SK-N-DZ (cell line): ENCODE results near the gene RNASEH1.

ENCODE experiments used
- DNase-seq: peaks from one replicate; pipeline ENCODE4 v3.0.0-alpha.2; 2015; ENCODE audit warnings: low spot score

Gene RNASEH1

DNA sequence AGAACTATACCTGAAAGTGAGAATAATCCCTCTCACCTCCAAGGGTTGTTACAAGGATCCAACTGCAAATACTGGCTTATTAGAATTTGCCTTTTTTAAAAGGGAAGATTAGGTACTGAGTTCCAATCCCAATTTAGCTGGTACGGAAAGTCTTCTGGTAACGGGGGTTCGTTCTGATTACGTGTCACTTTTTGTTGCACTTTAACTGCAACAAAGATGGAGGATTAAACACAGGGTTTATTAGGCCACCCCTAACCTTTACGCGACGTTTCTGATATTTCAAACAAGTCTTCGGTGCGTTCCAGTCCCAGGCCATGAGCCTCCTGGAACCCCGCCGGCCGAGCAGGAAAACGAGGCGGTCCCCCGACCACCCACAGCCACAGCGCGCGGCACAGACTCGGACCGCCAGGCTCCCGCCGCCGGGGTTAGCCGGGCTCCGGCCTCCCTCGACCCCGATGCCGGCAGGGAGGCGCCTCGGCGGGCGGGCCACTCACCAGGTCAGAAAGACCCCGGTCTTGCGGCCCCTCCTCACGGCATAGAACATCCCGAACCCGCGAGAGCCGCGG is 411 bp downstream of the RNASEH1 start:
- no peak for DNase-seq

- DNase-seq, result no peak
Observed at GRCh38 chr2:3553946-3554345, 4.2 kb downstream of the RNASEH1 start.

- no peak for DNase-seq
Observed at GRCh38 chr2:3547915-3548314, 10.2 kb downstream of the RNASEH1 start.

DNA sequence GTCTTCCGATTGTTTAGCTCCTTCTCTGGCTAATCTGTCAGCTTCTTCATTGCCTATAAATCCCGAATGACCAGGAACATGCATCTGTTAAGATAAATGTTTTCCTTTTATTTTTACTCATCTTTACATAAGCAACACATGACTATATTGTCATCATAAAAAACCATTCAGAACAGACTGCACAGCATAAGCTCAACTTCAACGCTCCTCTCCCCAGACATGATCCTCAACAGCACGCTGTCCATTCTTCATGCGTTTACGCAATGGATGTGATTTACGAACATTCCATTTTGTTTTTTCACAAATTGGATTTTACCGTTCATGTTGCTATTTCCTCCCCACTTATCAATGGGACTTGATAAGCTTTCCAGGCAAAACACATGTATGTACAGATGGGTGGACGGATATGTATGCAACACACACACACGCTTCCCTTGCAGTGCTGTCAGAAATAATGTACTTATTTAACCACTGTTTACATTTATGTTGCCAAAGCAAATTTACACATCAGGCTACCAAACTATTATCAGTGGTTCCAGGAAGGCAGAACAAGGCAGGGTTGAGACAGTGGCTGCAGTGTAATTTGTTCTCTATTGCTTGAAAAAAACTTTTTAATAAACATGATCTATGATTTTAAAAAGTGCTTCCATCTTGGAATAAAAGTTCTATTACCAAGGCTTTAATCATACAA is 12.2 kb downstream of the RNASEH1 start:
- no peak for DNase-seq

- no peak for DNase-seq
Observed at GRCh38 chr2:3543023-3543683, 15.0 kb downstream of the RNASEH1 start.

DNA sequence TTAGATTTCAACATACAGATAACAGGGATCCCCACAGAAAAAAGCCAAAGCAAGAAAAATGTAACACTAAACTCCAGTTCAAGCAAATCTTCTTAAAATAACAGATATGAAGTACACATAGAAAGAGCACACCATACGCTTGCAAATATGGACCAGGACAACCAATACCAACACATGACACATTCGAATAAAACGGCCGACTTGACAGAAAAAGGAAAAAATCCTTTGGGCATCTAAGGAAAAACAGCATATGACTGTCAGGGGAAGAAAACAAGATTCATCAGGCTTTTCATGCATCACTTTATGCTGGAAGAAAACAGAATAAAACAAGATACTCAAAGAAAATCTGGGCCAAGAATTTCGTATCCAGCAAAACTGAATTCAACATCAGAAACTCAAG is 16.0 kb downstream of the RNASEH1 start:
- DNase-seq, result no peak

- no peak for DNase-seq
Observed at GRCh38 chr2:3539836-3540235, 18.3 kb downstream of the RNASEH1 start.

DNA sequence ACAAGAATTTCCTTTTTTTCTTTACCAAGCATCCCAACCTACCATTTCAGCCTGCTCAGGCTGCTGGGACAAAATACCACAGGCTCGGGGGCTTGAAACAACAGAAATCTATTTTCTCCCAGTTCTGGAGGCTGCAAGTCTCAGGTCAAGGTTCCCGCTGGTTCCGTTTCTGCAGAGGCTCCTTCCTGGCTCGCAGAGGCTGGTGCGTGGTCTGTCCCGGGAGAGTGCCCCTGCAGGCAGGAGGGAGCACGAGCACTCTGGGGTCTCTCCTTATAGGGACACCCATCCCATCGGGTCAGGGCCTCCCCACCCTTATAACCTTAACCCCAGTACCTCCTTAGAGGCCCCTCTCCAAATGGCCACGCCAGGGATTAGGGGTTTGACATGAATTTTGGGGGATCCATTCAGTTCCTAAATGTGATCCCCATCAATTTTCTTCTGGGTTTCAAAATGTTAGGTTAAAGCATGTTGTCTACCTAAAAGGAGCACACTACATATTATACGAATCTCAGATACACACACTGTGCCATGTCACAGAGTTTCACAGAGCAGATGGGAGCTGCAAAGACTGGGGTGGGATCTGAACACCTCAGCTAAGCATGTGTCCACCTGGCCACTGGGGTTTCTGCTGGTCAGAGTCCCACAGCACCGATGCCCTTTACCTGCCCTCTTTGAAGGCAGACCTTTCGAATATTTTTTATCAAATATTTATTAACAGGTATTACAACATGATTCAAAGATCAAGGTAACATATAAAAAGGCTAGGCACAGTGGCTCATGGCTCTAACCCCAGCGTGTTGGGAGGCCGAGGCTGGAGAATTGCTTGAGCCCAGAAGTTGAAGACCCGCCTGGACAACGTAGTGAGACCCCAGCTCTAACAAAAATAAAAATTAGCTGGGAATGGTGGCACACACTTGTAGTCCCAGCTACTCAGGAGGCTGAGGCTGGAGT is 21.2 kb downstream of the RNASEH1 start:
- DNase-seq, result peak; percentile 66

DNA sequence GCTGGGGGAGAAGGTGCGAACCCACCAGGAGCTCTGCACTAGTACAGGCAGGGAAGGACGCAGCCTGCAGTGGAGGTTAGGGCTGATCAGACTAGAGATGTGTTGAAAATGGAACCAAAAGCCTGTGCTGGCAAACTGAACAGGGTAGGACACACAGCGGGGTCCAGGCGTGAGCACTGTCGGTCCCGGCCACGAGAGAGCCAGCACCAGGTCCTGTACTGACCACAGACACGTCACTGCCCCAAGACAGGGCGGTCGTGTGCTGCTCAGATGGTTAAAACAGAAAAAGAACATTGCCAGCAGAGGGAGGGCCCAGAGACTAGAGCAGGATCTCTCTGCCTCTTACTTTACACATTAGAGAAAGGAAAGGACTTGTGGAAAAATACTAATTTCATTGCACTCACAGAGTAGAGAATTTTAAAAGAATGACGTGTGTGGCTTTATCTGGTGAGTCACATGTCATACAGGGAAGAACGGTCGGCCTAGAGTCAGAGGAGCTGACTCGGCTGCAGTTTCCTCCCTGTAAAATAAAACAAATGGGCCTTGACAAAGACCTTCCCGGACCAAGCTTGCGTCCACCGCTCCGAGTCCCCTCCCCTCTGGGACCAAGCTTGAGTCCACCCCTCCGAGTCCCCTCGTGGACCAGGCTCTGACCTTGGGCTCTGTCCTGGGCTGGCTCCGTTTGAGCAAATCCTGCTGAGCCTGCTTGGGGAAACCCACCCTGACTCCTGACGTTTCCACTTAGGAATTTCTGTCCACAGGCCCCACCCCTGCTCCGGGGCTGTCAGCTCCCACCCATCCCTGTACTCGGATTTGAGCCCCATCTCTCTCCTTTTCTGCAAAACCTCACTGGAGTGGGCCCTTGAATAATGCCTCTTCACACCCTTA is 22.1 kb downstream of the RNASEH1 start:
- DNase-seq, result no peak

DNA sequence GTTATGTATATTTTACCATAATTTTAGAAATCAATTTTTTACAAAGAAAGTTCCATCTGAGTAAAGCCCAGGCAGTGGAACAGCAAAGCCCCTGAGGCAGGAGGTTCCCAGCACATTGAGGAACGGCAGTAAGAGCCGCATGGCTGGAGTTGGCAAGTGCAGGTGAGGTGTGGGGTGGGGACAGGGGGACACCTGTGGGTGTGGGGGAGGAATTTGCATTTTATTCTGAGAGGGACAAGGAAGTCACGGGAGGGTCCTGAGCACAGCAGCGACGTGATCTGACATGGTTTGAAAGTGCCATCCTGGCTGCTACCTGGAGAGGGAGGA is 22.7 kb downstream of the RNASEH1 start:
- no peak for DNase-seq

DNA sequence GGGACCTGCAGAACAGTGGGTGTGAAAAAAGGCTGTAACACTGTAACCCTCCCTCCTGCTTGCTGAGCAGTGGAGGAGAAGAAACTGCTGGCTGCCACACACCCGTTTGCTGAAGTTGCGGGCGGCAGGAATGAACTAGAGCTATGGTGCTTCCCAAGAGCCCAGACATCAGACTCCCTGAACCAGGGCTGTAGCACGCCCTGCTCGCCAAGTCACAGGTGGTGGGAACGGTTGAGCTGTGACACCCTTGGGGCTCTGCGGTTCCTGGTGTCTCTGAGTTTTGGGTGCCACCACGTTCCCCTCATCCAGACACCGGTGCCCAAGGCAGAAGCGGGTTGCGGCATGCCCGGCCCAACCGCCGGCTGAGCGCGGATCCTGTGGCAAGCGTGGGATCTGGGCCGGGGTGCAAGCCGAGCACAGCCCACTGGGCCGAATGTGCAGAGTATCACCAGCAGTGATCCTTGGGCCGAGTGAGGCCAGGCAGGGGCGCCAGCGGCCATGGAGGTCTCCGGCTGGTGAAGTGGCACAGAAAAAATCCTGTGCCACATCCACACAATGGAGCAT is 23.8 kb downstream of the RNASEH1 start:
- no peak for DNase-seq

GRCh38 chr2:3533836-3534235 is 24.3 kb downstream of the RNASEH1 start:
- no peak for DNase-seq

DNA sequence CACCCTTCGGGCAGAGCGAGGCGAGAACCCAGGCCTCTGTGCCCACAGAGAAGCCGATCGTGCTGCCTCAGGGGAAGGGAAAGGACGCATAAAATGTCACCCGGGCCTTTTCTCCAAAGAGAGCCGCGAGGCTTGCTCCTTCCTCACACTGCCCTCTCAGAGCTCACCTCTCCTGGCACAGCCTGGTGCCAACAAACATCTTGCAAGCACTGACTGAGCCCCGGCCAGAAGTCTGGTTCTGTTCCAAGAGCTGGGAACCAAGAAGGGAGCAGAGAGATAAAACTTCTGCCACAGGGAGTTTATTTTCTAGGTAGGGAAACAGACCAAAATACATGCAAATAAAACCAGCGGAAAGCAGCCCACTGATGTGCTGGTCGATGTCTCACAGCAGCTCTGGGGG is 25.2 kb downstream of the RNASEH1 start:
- DNase-seq, result no peak

- no peak for DNase-seq
Observed at GRCh38 chr2:3529316-3530025, 28.7 kb downstream of the RNASEH1 start.

DNA sequence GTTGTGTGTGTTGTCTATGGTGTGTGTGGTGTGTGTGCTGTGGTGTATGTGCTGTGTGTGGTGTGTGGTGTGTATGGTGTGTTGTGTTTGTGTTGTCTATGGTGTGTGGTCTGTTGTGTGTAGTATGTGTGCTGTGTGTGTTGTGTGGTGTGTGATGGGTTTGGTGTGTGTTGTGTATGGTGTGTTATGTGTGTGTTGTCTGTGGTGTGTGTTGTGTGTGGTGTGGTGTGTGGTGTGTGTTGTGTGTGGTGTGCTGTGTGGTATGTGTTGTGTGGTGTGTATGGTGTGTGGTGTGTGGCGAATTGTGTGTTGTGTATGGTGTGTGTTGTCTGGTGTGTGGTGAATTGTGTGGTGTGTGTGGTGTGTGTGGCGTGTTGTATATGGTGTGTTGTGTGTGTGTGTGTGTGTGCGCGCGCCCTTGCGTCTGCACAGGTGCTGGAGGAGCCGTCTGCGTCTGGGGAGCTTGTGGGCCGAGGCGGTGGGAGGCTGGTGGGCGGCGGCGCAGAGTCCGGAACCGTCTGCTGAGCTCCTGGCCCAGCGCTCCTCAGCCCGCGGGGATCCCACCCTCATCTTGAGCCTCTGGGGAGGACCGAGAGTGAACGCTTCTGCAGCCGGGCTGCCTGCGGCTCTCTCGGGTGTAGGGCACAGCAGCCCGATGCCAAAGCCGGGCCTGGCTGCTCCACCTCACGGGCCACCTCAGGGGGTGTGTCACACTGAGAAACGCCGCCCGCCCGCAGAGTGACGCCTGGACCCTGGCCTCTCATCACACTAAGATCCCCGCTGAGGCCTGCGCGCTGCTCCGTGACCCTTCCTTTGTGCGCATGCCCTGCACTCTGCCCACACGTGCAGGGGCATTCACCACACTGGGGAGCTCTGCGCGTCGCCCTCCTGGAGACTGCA is 30.0 kb downstream of the RNASEH1 start:
- DNase-seq, result no peak

DNA sequence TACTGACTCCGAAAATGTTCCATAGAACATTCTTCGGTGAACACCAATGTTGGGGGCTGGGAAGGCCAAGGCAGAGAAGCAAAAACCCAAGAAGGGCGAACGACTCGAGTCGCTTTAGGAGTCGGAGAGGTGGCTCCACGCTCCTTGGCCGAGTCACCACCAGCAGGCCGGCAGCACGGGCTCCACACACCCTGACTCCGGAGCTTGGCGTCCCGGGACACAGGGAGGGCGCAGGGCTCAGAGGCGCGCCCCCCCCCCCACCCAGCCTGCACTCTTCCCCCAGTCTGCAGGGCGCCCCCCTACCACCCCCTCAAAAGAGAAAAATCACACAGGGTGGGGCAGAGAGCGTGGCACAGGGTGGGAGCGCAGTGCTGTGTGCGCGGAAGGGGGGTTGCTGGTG is 31.3 kb downstream of the RNASEH1 start:
- no peak for DNase-seq

DNA sequence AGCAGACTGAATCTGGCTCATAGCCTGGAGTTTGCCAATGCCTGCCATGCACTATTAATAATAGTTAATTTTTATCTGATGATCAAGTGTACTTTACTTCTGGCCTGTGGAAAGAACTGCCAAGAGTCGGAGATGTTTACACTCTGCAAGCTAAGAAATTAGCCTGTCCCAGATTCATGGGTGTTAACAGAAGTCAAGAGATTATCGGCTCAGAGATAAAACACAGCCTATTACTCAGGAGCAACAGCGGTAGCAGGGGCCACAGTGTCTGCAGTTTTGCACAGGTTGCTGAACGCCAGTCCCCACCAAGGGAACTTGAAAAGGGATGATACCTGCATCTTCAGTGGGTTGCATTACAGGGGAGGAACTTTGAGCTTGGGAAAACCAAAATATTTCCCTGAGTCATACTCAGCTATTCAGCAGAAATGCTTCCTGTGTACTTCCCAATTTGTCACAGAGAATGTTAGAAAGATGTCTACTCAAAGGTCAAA is 34.5 kb downstream of the RNASEH1 start:
- no peak for DNase-seq

DNA sequence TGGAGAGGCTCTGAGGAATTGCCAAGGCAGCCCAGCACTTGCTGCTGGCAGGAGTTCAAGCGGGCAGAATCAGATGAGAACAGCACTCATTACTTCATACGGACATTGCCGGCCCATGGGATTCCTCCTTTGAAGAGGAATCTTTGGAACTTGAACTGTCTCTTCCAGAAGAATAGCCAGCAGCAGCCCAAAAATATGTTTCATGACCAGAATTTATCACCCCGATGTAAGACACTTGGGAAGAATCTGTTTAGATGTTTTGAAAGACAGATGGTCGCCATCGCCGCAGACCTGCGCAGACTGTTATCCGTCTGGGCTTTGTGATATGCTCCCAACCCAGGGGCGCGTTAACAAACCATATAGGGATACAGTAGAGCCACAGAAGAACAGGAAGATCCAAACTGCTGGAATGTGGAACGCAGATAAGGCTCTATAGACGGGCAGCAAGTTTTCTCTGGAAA is 35.1 kb downstream of the RNASEH1 start:
- DNase-seq, result no peak

DNA sequence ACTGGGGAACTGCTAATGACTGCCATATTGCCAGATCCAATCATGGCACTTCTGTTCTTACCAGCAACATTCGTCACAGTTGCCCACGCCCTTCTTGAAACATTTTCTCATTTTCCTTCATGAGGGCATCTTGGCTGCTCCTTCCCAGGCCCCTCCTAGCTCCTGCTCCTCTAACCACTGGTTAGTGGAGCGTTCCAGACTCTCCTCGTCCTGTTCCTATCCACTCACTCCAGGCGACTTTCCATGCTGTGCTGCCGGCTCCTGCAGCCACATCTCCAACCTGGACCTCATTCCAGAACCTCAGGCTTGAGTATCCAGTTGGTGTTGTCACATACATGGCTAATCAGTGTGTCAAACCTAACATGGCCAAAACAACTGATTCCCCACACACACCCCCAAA is 37.5 kb downstream of the RNASEH1 start:
- DNase-seq, result no peak
